HEK293T (cell line): ENCODE measurements around the gene RELT.

Source experiments
- ARNT ChIP-seq: fragments of 450-650 bp; IDR thresholded peaks from 2 replicates; pipeline ENCODE4 v1.6.1; 2017; ENCODE audit warnings: mild to moderate bottlenecking
- BHLHE40 ChIP-seq: fragments of 450-650 bp; IDR thresholded peaks from 2 replicates; pipeline ENCODE4 v1.6.1; 2016; ENCODE audit warnings: mild to moderate bottlenecking, moderate library complexity, borderline replicate concordance
- CTBP1 ChIP-seq: fragments of 450-650 bp; IDR thresholded peaks from 2 replicates; pipeline ENCODE4 v1.6.1; 2016; ENCODE audit warnings: borderline replicate concordance
- ELF4 ChIP-seq: fragments of 450-650 bp; IDR thresholded peaks from 2 replicates; pipeline ENCODE4 v1.6.1; 2017; ENCODE audit warnings: antibody characterized with exemption
- FOXA1 ChIP-seq: fragments of 450-650 bp; IDR thresholded peaks from 2 replicates; pipeline ENCODE4 v1.6.1; 2016; ENCODE audit warnings: mild to moderate bottlenecking
- FOXM1 ChIP-seq: fragments of 450-650 bp; IDR thresholded peaks from 2 replicates; pipeline ENCODE4 v1.6.1; 2017; ENCODE audit warnings: mild to moderate bottlenecking, borderline replicate concordance
- HDGF ChIP-seq: fragments of 450-650 bp; IDR thresholded peaks from 2 replicates; pipeline ENCODE4 v1.6.1; 2017; ENCODE audit warnings: antibody characterized with exemption, borderline replicate concordance
- L3MBTL2 ChIP-seq: fragments of 450-650 bp; conservative IDR thresholded peaks from 2 replicates; pipeline ENCODE4 v1.6.1; 2016; ENCODE audit warnings: mild to moderate bottlenecking
- NFRKB ChIP-seq: fragments of 450-650 bp; IDR thresholded peaks from 2 replicates; pipeline ENCODE4 v1.6.1; 2016; ENCODE audit warnings: mild to moderate bottlenecking, moderate library complexity
- PKNOX1 ChIP-seq: fragments of 450-650 bp; IDR thresholded peaks from 2 replicates; pipeline ENCODE4 v1.6.1; 2016
- SP1 ChIP-seq: fragments of 450-650 bp; IDR thresholded peaks from 2 replicates; pipeline ENCODE4 v1.6.1; 2017
- SUZ12 ChIP-seq: fragments of 450-650 bp; IDR thresholded peaks from 2 replicates; pipeline ENCODE4 v1.6.1; 2016; ENCODE audit warnings: mild to moderate bottlenecking
- TARDBP ChIP-seq: fragments of 450-650 bp; IDR thresholded peaks from 2 replicates; pipeline ENCODE4 v1.6.1; 2016
- ZNF384 ChIP-seq: fragments of 450-650 bp; IDR thresholded peaks from 2 replicates; pipeline ENCODE4 v1.6.1; 2016

GRCh38 chr11:73429121-73429750 is 53.0 kb downstream of the RELT start:
- TF ChIP-seq HDGF (no peak), ARNT (no peak), FOXM1 (no peak), NFRKB (no peak), FOXA1 (no peak), SUZ12 (no peak), TARDBP (no peak), BHLHE40 (no peak), ZNF384 (no peak), L3MBTL2 (no peak), ELF4 (no peak), PKNOX1 (no peak), SP1 (no peak), CTBP1 (no peak)
